ENCODE data around the gene MBTD1. TPM values are rescaled to one million over a fixed set of nuclear protein-coding genes. Genes with fewer than 3 reads are reported as not detected.
"Not testable (repeated sequence)": the region's sequence is repeated elsewhere in the genome, so short reads cannot be mapped to it uniquely, and the experiment has no call there.

Gene MBTD1
- polyA plus RNA-seq, 6 donors from 2014 or later = 4.0 to 16.3 (median 10.9) TPM

GRCh38 chr17:51240275-51240674 lies 19.6 kb downstream of the MBTD1 start:
- Mint-ChIP-seq H3K4me1 (peaks cover 31 to 44% (median 37%) of the 10 kb centered on the region in 3 donors), H3K27ac (peak overlapping the region in 1 of 6 donors; percentile 34), H3K9me3 (no peaks in the 10 kb centered on the region), H3K36me3 (peaks cover 0 to 5% of the 10 kb centered on the region in 2 donors), H3K4me3 (peak overlapping the region in 1 of 8 donors; percentile 12), H3K27me3 (no peaks in the 10 kb centered on the region)
- ATAC-seq (ENCODE audit: low read depth in 2 of 2) = no peak
- no peak for DNase-seq

GRCh38 chr17:51238255-51238887 lies 21.5 kb downstream of the MBTD1 start:
- H3K4me1 Mint-ChIP-seq = peaks cover 32 to 41% (median 39%) of the 10 kb centered on the region in 3 donors
- peak overlapping the region in 5 of 6 donors; percentile 3 to 57 (median 50) for H3K27ac Mint-ChIP-seq
- H3K9me3 Mint-ChIP-seq = no peaks in the 10 kb centered on the region
- H3K36me3 Mint-ChIP-seq = no peaks in the 10 kb centered on the region
- H3K27me3 Mint-ChIP-seq = no peaks in the 10 kb centered on the region
- DNase-seq (peak; percentile 16), ATAC-seq (ENCODE audit: low read depth in 2 of 2) (peak; percentile 94 to 96)
- H3K4me3 Mint-ChIP-seq = peak overlapping the region; percentile 23 to 88 (median 72)

GRCh38 chr17:51234162-51234561 lies 25.7 kb downstream of the MBTD1 start:
- DNase-seq (no peak), ATAC-seq (ENCODE audit: low read depth in 2 of 2) (no peak)
- Mint-ChIP-seq H3K36me3 (no peaks in the 10 kb centered on the region), H3K27ac (no peak overlapping the region), H3K27me3 (no peaks in the 10 kb centered on the region), H3K4me1 (peaks cover 41 to 59% (median 54%) of the 10 kb centered on the region in 3 donors), H3K9me3 (no peaks in the 10 kb centered on the region), H3K4me3 (no peak overlapping the region)

- DNase-seq (no peak), ATAC-seq (ENCODE audit: low read depth in 2 of 2) (no peak)
- Mint-ChIP-seq H3K36me3 (no peaks in the 10 kb centered on the region), H3K4me3 (no peak overlapping the region), H3K4me1 (peaks cover 26 to 61% (median 45%) of the 10 kb centered on the region in 3 donors), H3K27me3 (no peaks in the 10 kb centered on the region), H3K9me3 (no peaks in the 10 kb centered on the region), H3K27ac (peak overlapping the region in 1 of 6 donors; percentile 60)
Measured at GRCh38 chr17:51231999-51232398, 27.9 kb downstream of the MBTD1 start.

GRCh38 chr17:51230306-51230705 lies 29.5 kb downstream of the MBTD1 start:
- ATAC-seq (ENCODE audit: low read depth in 2 of 2) (peak; percentile 67 to 68), DNase-seq (no peak)
- H3K27me3 Mint-ChIP-seq = no peaks in the 10 kb centered on the region
- peak overlapping the region in 5 of 6 donors; percentile 30 to 77 (median 54) for H3K27ac Mint-ChIP-seq
- peak overlapping the region in 2 of 8 donors; percentile 2 to 9 for H3K4me3 Mint-ChIP-seq
- peaks cover 26 to 59% (median 46%) of the 10 kb centered on the region in 3 donors for H3K4me1 Mint-ChIP-seq
- no peaks in the 10 kb centered on the region for H3K9me3 Mint-ChIP-seq
- no peaks in the 10 kb centered on the region for H3K36me3 Mint-ChIP-seq

GRCh38 chr17:51229889-51230288 lies 30.0 kb downstream of the MBTD1 start:
- no peaks in the 10 kb centered on the region for H3K27me3 Mint-ChIP-seq
- H3K9me3 Mint-ChIP-seq = no peaks in the 10 kb centered on the region
- no peak for ATAC-seq (ENCODE audit: low read depth in 2 of 2)
- peak overlapping the region in 4 of 6 donors; percentile 9 to 76 (median 43) for H3K27ac Mint-ChIP-seq
- peaks cover 0 to 2% of the 10 kb centered on the region in 2 donors for H3K36me3 Mint-ChIP-seq
- H3K4me3 Mint-ChIP-seq = peak overlapping the region in 1 of 8 donors; percentile 2
- H3K4me1 Mint-ChIP-seq = peaks cover 29 to 59% (median 50%) of the 10 kb centered on the region in 3 donors
- DNase-seq = no peak

- peak overlapping the region in 2 of 6 donors; percentile 42 to 71 for H3K27ac Mint-ChIP-seq
- DNase-seq = no peak
- no peaks in the 10 kb centered on the region for H3K27me3 Mint-ChIP-seq
- no peak for ATAC-seq (ENCODE audit: low read depth in 2 of 2)
- peaks cover 38 to 67% (median 57%) of the 10 kb centered on the region in 3 donors for H3K4me1 Mint-ChIP-seq
- H3K9me3 Mint-ChIP-seq = no peaks in the 10 kb centered on the region
- peaks cover 0 to 4% of the 10 kb centered on the region in 2 donors for H3K36me3 Mint-ChIP-seq
- H3K4me3 Mint-ChIP-seq = no peak overlapping the region
Measured at GRCh38 chr17:51228161-51228560, 31.7 kb downstream of the MBTD1 start.

GRCh38 chr17:51225523-51225922 lies 34.3 kb downstream of the MBTD1 start:
- H3K27me3 Mint-ChIP-seq; ATAC-seq (ENCODE audit: low read depth in 2 of 2); H3K9me3 Mint-ChIP-seq; DNase-seq: not testable (repeated sequence)
- H3K27ac Mint-ChIP-seq = peak overlapping the region in 3 of 6 donors; percentile 41 to 82 (median 75)
- H3K4me1 Mint-ChIP-seq = peaks cover 27 to 57% (median 44%) of the 10 kb centered on the region in 3 donors
- H3K4me3 Mint-ChIP-seq = peak overlapping the region in 2 of 8 donors; percentile 18 to 42
- peaks cover 0 to 17% of the 10 kb centered on the region in 2 donors for H3K36me3 Mint-ChIP-seq

- H3K27me3 Mint-ChIP-seq = no peaks in the 10 kb centered on the region
- peak overlapping the region; percentile 1 to 82 (median 50) for H3K27ac Mint-ChIP-seq
- ATAC-seq (ENCODE audit: low read depth in 2 of 2) = no peak
- peak overlapping the region in 2 of 8 donors; percentile 8 to 13 for H3K4me3 Mint-ChIP-seq
- no peaks in the 10 kb centered on the region for H3K9me3 Mint-ChIP-seq
- H3K4me1 Mint-ChIP-seq = peaks cover 20 to 48% (median 35%) of the 10 kb centered on the region in 3 donors
- peaks cover 0 to 22% of the 10 kb centered on the region in 2 donors for H3K36me3 Mint-ChIP-seq
- DNase-seq = no peak
Measured at GRCh38 chr17:51224402-51225262, 35.2 kb downstream of the MBTD1 start.

- H3K27me3 Mint-ChIP-seq = no peaks in the 10 kb centered on the region
- ATAC-seq (ENCODE audit: low read depth in 2 of 2) (no peak), DNase-seq (no peak)
- no peaks in the 10 kb centered on the region for H3K9me3 Mint-ChIP-seq
- no peak overlapping the region for H3K4me3 Mint-ChIP-seq
- peaks cover 20 to 25% (median 20%) of the 10 kb centered on the region in 3 donors for H3K4me1 Mint-ChIP-seq
- H3K36me3 Mint-ChIP-seq = peaks cover 12 to 26% of the 10 kb centered on the region in 2 donors
- H3K27ac Mint-ChIP-seq = no peak overlapping the region
Measured at GRCh38 chr17:51221322-51221721, 38.5 kb downstream of the MBTD1 start.

- H3K27me3 Mint-ChIP-seq = no peaks in the 10 kb centered on the region
- DNase-seq (no peak), ATAC-seq (ENCODE audit: low read depth in 2 of 2) (no peak)
- H3K27ac Mint-ChIP-seq = peak overlapping the region in 2 of 6 donors; percentile 44 to 53
- H3K9me3 Mint-ChIP-seq = no peaks in the 10 kb centered on the region
- H3K36me3 Mint-ChIP-seq = peaks cover 12 to 22% of the 10 kb centered on the region in 2 donors
- H3K4me1 Mint-ChIP-seq = peaks cover 0 to 4% (median 0%) of the 10 kb centered on the region in 3 donors
- no peak overlapping the region for H3K4me3 Mint-ChIP-seq
Measured at GRCh38 chr17:51217946-51218345, 41.9 kb downstream of the MBTD1 start.

- H3K27me3 Mint-ChIP-seq = no peaks in the 10 kb centered on the region
- no peaks in the 10 kb centered on the region for H3K9me3 Mint-ChIP-seq
- peak overlapping the region in 1 of 6 donors; percentile 81 for H3K27ac Mint-ChIP-seq
- peaks cover 0 to 4% (median 0%) of the 10 kb centered on the region in 3 donors for H3K4me1 Mint-ChIP-seq
- DNase-seq = no peak
- no peak for ATAC-seq (ENCODE audit: low read depth in 2 of 2)
- peaks cover 9 to 16% of the 10 kb centered on the region in 2 donors for H3K36me3 Mint-ChIP-seq
- no peak overlapping the region for H3K4me3 Mint-ChIP-seq
Measured at GRCh38 chr17:51214920-51215319, 44.9 kb downstream of the MBTD1 start.

GRCh38 chr17:51203838-51204237 lies 56.0 kb downstream of the MBTD1 start:
- Mint-ChIP-seq H3K4me1 (no peaks in the 10 kb centered on the region), H3K36me3 (peaks cover 1 to 12% of the 10 kb centered on the region in 2 donors), H3K27me3 (no peaks in the 10 kb centered on the region), H3K4me3 (no peak overlapping the region), H3K9me3 (no peaks in the 10 kb centered on the region), H3K27ac (no peak overlapping the region)
- ATAC-seq (ENCODE audit: low read depth in 2 of 2) (no peak), DNase-seq (no peak)

Measured in naive B cell (primary cell).